Sigmoid colon (tissue), 7 donors: Measurements from ENCODE around the gene LY86. TPM values are rescaled to one million over a fixed set of nuclear protein-coding genes. Genes with fewer than 3 reads are reported as not detected.
A peak's percentile ranks its signal among the peaks of the same experiment; 100 is the strongest.

Experiments used
- DNase-seq: peaks from one replicate; pipeline ENCODE4 v3.0.0-alpha.2; 2019
- H3K27ac ChIP-seq, 4 donors: fragments of 200-600 bp; sonication (generic); one replicate each; pipeline ENCODE4 v1.5.1; 2016 to 2019; ENCODE audit warnings: mild to moderate bottlenecking in 1 of 4
- H3K27me3 ChIP-seq, 3 donors: fragments of 200-600 bp; sonication (generic); one replicate each; pipeline ENCODE4 v1.5.1; 2019; ENCODE audit warnings: mild to moderate bottlenecking in 1 of 3
- H3K36me3 ChIP-seq, 4 donors: fragments of 200-600 bp; sonication (generic); one replicate each; pipeline ENCODE4 v1.5.1; 2016 to 2019
- H3K4me1 ChIP-seq, 4 donors: fragments of 200-600 bp; sonication (generic); one replicate each; pipeline ENCODE4 v1.5.1; 2017 to 2019
- H3K4me3 ChIP-seq, 4 donors: fragments of 200-600 bp; sonication (generic); one replicate each; pipeline ENCODE4 v1.5.1; 2017 to 2019; ENCODE audit warnings: mild to moderate bottlenecking in 2 of 4, moderate library complexity in 1 of 4
- H3K9me3 ChIP-seq, 4 donors: fragments of 200-600 bp in 3 of 4; sonication (generic) in 3 of 4; one replicate each; pipeline versions ENCODE4 v1.5.1 to v1.6.1; 2013 to 2019
- CTCF ChIP-seq, 4 experiments: fragments of 450-650 bp in 3 of 4; fragments of 200-600 bp in 1 of 4; IDR thresholded peaks; one replicate each; pipeline ENCODE4 v1.5.1; 2016 to 2019; ENCODE audit warnings: antibody characterized with exemption in 4 of 4, mild to moderate bottlenecking in 3 of 4, moderate library complexity in 2 of 4
- EP300 ChIP-seq, 4 donors: sonication (generic); formaldehyde crosslinking; IDR thresholded peaks; one replicate each; pipeline ENCODE4 v1.6.1; 2017; ENCODE audit warnings: antibody characterized with exemption in 4 of 4
- POLR2A ChIP-seq, 2 donors: fragments of 450-650 bp; IDR thresholded peaks; one replicate each; pipeline ENCODE4 v1.6.1; 2016; ENCODE audit warnings: antibody characterized with exemption in 2 of 2, mild to moderate bottlenecking in 2 of 2, moderate library complexity in 2 of 2
- POLR2AphosphoS5 ChIP-seq, 4 donors: sonication (generic); formaldehyde crosslinking; IDR thresholded peaks; one replicate each; pipeline ENCODE4 v1.6.1; 2017; ENCODE audit warnings: antibody characterized with exemption in 4 of 4
- WGBS, 2 donors: extraction: QIAGEN DNeasy Blood & Tissue Kit; methylation state at CpG; one replicate each; pipeline ENCODE4 v1.1.7; 2013; 5-methylcytosine and 5-hydroxymethylcytosine counted together
- intact Hi-C: fragments of 100-400 bp; cut with DNase I; formaldehyde crosslinking; loops from one replicate; pipeline ENCODE4 v1.15.1; 2023
- polyA plus RNA-seq, 3 donors: library from polyadenylated mRNA; stranded (reverse); fragments of 200-250 nt; gene quantifications; one replicate each; pipeline ENCODE4 v1.2.3, GENCODE V29; 2013
- total RNA-seq, 4 donors: library from RNA; depleted of rRNA; stranded (reverse); fragments of >200 nt; gene quantifications; one replicate each; pipeline ENCODE4 v1.1.0, GENCODE V29; 2016
- donor health status: healthy with polysubstance abuse.
- donor health status: Bipolar disorder and iron deficiency.
- donor health status: healthy.

Gene LY86
- total and polyA plus RNA-seq, 7 donors = 1.1 to 15.7 (median 5.9) TPM

GRCh38 chr6:6556161-6556737, 32.3 kb upstream of the LY86 start:
- TF ChIP-seq POLR2A (IDR thresholded peaks at IDR 0.05) (no peak), POLR2AphosphoS5 (IDR thresholded peaks at IDR 0.05) (no peak), EP300 (IDR thresholded peaks at IDR 0.05) (no peak), CTCF (IDR thresholded peaks at IDR 0.05) (no peak)
- no peak overlapping the region for H3K27ac ChIP-seq
- intact Hi-C loops = no loop called here

GRCh38 chr6:6556738-6557503, 31.6 kb upstream of the LY86 start:
- no peaks in the 10 kb centered on the region for H3K4me1 ChIP-seq
- no peak for TF ChIP-seq EP300 (IDR thresholded peaks at IDR 0.05)
- peak in 3 of 4 experiments; percentile 32 to 72 (median 38) for TF ChIP-seq CTCF (IDR thresholded peaks at IDR 0.05)
- no peak for DNase-seq
- 45 to 51% methylated on average over 10 of the region's 10 CpGs for WGBS, 2 donors
- no peak overlapping the region for H3K4me3 ChIP-seq
- intact Hi-C loops = no loop called here
- H3K27ac ChIP-seq = no peak overlapping the region
- H3K27me3 ChIP-seq = no peaks in the 10 kb centered on the region
- no peaks in the 10 kb centered on the region for H3K36me3 ChIP-seq
- no peaks in the 10 kb centered on the region for H3K9me3 ChIP-seq

More at GRCh38 chr6:6556161-6556737, 32.3 kb upstream of the LY86 start:
- no peak for DNase-seq
- H3K36me3 ChIP-seq = no peaks in the 10 kb centered on the region
- no peaks in the 10 kb centered on the region for H3K4me1 ChIP-seq
- no peak overlapping the region for H3K4me3 ChIP-seq
- H3K9me3 ChIP-seq = no peaks in the 10 kb centered on the region
- 63 to 72% methylated on average over 7 of the region's 7 CpGs for WGBS, 2 donors
- no peaks in the 10 kb centered on the region for H3K27me3 ChIP-seq

- Histone ChIP-seq H3K36me3 (no peaks in the 10 kb centered on the region), H3K9me3 (no peaks in the 10 kb centered on the region), H3K4me3 (no peak overlapping the region), H3K27ac (no peak overlapping the region), H3K27me3 (no peaks in the 10 kb centered on the region), H3K4me1 (no peaks in the 10 kb centered on the region)
- no peak for TF ChIP-seq POLR2A (IDR thresholded peaks at IDR 0.05)
- TF ChIP-seq POLR2AphosphoS5 (IDR thresholded peaks at IDR 0.05) = no peak
- no peak for TF ChIP-seq CTCF (IDR thresholded peaks at IDR 0.05)
- TF ChIP-seq EP300 (IDR thresholded peaks at IDR 0.05) = no peak
- intact Hi-C loops = no loop called here
- DNase-seq = no peak
- WGBS, 2 donors = 76 to 85% methylated on average over 4 of the region's 4 CpGs
Measured at GRCh38 chr6:6557504-6557839, 31.0 kb upstream of the LY86 start.

GRCh38 chr6:6557886-6558285, 30.6 kb upstream of the LY86 start:
- H3K27ac ChIP-seq = no peak overlapping the region

More at GRCh38 chr6:6557886-6558285, 30.6 kb upstream of the LY86 start:
- Histone ChIP-seq H3K9me3 (no peaks in the 10 kb centered on the region), H3K27me3 (no peaks in the 10 kb centered on the region), H3K4me1 (no peaks in the 10 kb centered on the region), H3K4me3 (no peak overlapping the region), H3K36me3 (no peaks in the 10 kb centered on the region)
- WGBS, 2 donors = 67 to 73% methylated on average over 7 of the region's 7 CpGs
- no peak for DNase-seq
- TF ChIP-seq POLR2AphosphoS5 (IDR thresholded peaks at IDR 0.05) (no peak), CTCF (IDR thresholded peaks at IDR 0.05) (no peak)
- intact Hi-C loops = no loop called here
